ENCODE results near the gene SARDH.

- TF ChIP-seq POLR2A (IDR thresholded peaks at IDR 0.05; ENCODE audit: extremely low read depth, insufficient read length): no peak
- no peak for TF ChIP-seq CTCF (IDR thresholded peaks at IDR 0.05; ENCODE audit: low read depth, low read length)
- no peak for TF ChIP-seq MYC (IDR thresholded peaks at IDR 0.05; ENCODE audit: low read depth, low read length)
- no peak for TF ChIP-seq MAX (IDR thresholded peaks at IDR 0.05; ENCODE audit: low read depth, low read length)
Observed at GRCh38 chr9:133669182-133669801, 68.9 kb downstream of the SARDH start.

Data from NB4 (cell line).